ENCODE data around the gene ATP1A4.

Gene ATP1A4

DNA sequence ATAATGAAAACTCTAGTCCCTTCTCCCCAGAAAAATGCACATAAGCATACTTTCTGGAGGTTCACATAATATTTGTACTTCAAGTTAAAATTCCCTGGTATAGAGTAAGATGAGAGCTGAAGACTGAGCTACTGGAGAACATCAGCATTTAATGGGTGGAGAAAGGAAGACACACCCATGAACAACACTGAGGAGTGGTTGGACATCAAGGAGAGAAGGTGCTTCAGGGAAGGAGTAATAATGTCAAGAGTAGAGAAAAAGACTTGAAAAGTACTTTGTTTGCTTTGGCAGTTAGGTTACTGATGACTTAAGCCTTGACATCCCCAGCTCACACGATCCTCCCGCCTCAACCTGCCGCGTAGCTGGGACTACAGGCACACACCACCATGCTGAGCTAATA, 75.6 kb downstream of the ATP1A4 start:
- no peak for DNase-seq (ENCODE audit: extremely low read depth, low read depth)
- TF ChIP-seq, protein P1, sequence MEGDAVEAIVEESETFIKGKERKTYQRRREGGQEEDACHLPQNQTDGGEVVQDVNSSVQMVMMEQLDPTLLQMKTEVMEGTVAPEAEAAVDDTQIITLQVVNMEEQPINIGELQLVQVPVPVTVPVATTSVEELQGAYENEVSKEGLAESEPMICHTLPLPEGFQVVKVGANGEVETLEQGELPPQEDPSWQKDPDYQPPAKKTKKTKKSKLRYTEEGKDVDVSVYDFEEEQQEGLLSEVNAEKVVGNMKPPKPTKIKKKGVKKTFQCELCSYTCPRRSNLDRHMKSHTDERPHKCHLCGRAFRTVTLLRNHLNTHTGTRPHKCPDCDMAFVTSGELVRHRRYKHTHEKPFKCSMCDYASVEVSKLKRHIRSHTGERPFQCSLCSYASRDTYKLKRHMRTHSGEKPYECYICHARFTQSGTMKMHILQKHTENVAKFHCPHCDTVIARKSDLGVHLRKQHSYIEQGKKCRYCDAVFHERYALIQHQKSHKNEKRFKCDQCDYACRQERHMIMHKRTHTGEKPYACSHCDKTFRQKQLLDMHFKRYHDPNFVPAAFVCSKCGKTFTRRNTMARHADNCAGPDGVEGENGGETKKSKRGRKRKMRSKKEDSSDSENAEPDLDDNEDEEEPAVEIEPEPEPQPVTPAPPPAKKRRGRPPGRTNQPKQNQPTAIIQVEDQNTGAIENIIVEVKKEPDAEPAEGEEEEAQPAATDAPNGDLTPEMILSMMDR (IDR thresholded peaks at IDR 0.05; ENCODE audit: low read depth, low read length) = no peak

DNA sequence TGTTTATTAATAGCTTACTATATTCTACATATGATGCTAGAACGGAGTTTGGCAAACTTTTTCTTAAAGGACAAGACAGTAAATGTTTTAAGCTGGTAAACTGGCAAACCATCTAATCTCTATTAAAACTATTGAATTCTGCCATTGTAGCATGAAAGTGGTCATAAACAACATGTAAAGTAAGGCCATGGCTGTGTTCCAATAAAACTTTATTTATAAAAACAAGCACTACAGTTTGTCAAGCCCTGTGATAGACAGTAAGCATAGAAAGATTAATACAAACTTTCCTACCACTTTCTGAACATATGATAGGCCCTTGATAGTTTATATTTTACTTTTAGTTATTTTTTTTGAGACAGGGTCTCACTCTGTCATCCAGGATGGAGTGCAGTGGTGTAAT, 76.2 kb downstream of the ATP1A4 start:
- no peak for DNase-seq (ENCODE audit: extremely low read depth, low read depth)
- TF ChIP-seq, protein P1 (IDR thresholded peaks at IDR 0.05; ENCODE audit: low read depth, low read length) = no peak

DNA sequence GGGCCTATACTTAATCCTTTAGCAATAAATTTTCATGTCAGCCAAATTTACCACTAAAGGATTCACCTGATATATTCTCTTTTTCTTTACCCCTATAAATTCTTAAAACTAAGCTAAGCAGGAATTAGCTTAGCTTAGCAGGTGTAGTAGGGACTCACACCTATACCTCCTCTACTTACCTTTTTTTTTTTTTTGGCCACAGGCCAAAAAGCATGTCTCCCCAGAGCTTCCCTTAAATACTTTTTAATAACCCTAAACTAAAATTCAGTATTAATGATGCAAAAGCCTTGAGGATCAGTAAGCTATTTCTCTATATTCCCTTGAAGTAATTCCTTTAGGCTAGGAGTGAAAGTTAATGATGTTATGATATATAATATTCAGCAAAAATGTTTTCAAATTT, 77.0 kb downstream of the ATP1A4 start:
- DNase-seq (ENCODE audit: extremely low read depth, low read depth) = no peak
- TF ChIP-seq, protein P1 (IDR thresholded peaks at IDR 0.05; ENCODE audit: low read depth, low read length) = no peak

DNA sequence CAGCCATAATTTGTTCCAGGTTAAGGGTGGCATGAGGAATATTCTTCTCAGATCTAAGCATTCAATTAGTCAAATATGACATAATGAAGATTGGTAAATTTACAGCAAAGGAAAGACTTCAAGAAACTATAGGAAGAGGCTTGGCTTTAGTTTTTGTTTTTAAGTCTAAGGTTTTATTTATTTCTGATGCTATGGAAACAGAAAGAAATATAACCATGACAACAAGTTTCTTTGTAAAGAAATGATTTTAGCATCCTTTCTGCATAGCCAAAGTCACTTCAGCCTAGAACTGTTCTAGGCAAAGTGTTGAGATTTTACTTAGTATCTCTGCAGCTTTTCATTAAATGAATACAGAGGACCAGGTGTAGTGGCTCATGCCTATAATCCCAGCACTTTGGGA, 81.5 kb downstream of the ATP1A4 start:
- TF ChIP-seq, protein P1 (IDR thresholded peaks at IDR 0.05; ENCODE audit: low read depth, low read length) = no peak
- no peak for DNase-seq (ENCODE audit: extremely low read depth, low read depth)
